Ishikawa (cell line): ENCODE measurements around the gene ZNF862.
A peak's percentile ranks its signal among the peaks of the same experiment; 100 is the strongest.

Experiments used
- CEBPB ChIP-seq: IDR thresholded peaks from 2 replicates; pipeline ENCODE4 v1.6.1; 2012
- CREB1 ChIP-seq: IDR thresholded peaks from 2 replicates; pipeline ENCODE4 v1.6.1; 2012; ENCODE audit warnings: low read depth
- EGR1 ChIP-seq: IDR thresholded peaks from 2 replicates; pipeline ENCODE4 v1.6.1; 2012
- EP300 ChIP-seq: IDR thresholded peaks from 2 replicates; pipeline ENCODE4 v1.6.1; 2012; ENCODE audit warnings: borderline replicate concordance
- FOXM1 ChIP-seq: IDR thresholded peaks from 2 replicates; pipeline ENCODE4 v1.6.1; 2012; ENCODE audit warnings: low read depth, borderline replicate concordance
- NFIC ChIP-seq: IDR thresholded peaks from 2 replicates; pipeline ENCODE4 v1.6.1; 2012
- RAD21 ChIP-seq: IDR thresholded peaks from 2 replicates; pipeline ENCODE4 v1.6.1; 2012; ENCODE audit warnings: low read depth
- TAF1 ChIP-seq: IDR thresholded peaks from 2 replicates; pipeline ENCODE4 v1.6.1; 2012; ENCODE audit warnings: low read depth, mild to moderate bottlenecking
- TCF12 ChIP-seq: IDR thresholded peaks from 2 replicates; pipeline ENCODE4 v1.6.1; 2012; ENCODE audit warnings: low read depth
- TEAD4 ChIP-seq: IDR thresholded peaks from 2 replicates; pipeline ENCODE4 v1.6.1; 2012
- YY1 ChIP-seq: IDR thresholded peaks from 2 replicates; pipeline ENCODE4 v1.6.1; 2012; ENCODE audit warnings: low read depth
- ZBTB7A ChIP-seq: IDR thresholded peaks from 2 replicates; pipeline ENCODE4 v1.6.1; 2012; ENCODE audit warnings: low read depth
- TF ChIP-seq, protein P1 (sequence below): IDR thresholded peaks from 2 replicates; pipeline ENCODE4 v1.6.1; 2012; ENCODE audit warnings: low read depth, mild to moderate bottlenecking
- TF ChIP-seq, protein P2 (sequence below): IDR thresholded peaks from 2 replicates; pipeline ENCODE4 v1.6.1; 2012
- TF ChIP-seq, protein P3 (sequence below): IDR thresholded peaks from 2 replicates; pipeline ENCODE4 v1.6.1; 2012

ZNF862 gene

GRCh38 chr7:149855361-149856305, 17.5 kb downstream of the ZNF862 start:
- TF ChIP-seq, protein P1, sequence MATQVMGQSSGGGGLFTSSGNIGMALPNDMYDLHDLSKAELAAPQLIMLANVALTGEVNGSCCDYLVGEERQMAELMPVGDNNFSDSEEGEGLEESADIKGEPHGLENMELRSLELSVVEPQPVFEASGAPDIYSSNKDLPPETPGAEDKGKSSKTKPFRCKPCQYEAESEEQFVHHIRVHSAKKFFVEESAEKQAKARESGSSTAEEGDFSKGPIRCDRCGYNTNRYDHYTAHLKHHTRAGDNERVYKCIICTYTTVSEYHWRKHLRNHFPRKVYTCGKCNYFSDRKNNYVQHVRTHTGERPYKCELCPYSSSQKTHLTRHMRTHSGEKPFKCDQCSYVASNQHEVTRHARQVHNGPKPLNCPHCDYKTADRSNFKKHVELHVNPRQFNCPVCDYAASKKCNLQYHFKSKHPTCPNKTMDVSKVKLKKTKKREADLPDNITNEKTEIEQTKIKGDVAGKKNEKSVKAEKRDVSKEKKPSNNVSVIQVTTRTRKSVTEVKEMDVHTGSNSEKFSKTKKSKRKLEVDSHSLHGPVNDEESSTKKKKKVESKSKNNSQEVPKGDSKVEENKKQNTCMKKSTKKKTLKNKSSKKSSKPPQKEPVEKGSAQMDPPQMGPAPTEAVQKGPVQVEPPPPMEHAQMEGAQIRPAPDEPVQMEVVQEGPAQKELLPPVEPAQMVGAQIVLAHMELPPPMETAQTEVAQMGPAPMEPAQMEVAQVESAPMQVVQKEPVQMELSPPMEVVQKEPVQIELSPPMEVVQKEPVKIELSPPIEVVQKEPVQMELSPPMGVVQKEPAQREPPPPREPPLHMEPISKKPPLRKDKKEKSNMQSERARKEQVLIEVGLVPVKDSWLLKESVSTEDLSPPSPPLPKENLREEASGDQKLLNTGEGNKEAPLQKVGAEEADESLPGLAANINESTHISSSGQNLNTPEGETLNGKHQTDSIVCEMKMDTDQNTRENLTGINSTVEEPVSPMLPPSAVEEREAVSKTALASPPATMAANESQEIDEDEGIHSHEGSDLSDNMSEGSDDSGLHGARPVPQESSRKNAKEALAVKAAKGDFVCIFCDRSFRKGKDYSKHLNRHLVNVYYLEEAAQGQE: no peak
- TF ChIP-seq, protein P2, sequence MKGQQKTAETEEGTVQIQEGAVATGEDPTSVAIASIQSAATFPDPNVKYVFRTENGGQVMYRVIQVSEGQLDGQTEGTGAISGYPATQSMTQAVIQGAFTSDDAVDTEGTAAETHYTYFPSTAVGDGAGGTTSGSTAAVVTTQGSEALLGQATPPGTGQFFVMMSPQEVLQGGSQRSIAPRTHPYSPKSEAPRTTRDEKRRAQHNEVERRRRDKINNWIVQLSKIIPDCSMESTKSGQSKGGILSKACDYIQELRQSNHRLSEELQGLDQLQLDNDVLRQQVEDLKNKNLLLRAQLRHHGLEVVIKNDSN: peak; percentile 81
- TF ChIP-seq YY1 (peak; percentile 30; the same call in 1 of the 2 replicates), TCF12 (peak; percentile 65; the same call in 1 of the 2 replicates), EP300 (peak; percentile 63; the same call in 1 of the 2 replicates), CEBPB (no peak), CREB1 (no peak), FOXM1 (peak; percentile 61), ZBTB7A (peak; percentile 81), NFIC (peak; percentile 86), TAF1 (no peak), TEAD4 (peak; percentile 88), EGR1 (peak; percentile 73), RAD21 (no peak)
- TF ChIP-seq, protein P3, sequence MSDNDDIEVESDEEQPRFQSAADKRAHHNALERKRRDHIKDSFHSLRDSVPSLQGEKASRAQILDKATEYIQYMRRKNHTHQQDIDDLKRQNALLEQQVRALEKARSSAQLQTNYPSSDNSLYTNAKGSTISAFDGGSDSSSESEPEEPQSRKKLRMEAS: peak; percentile 8; the same call in 1 of the 2 replicates

DNA sequence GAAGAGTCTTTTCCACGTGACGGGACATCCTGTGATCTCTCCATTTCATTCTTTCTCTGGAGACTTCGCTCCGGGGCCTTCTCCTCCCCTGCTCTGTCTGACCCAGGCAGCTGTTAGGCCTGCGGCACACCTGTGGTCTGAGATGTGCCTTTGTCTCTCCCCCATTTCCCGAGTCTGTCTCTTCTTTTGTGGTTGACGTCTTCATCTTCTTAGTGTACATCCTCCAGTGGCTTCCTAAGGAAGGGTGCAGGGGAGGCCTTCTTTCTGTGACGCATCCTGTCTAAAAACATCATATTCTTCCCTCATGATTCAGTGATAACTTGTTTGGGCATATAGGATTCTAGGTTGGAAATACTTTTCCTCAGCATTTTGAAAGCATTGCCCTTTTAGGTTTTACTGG, 18.4 kb downstream of the ZNF862 start:
- TF ChIP-seq EP300: no peak

DNA sequence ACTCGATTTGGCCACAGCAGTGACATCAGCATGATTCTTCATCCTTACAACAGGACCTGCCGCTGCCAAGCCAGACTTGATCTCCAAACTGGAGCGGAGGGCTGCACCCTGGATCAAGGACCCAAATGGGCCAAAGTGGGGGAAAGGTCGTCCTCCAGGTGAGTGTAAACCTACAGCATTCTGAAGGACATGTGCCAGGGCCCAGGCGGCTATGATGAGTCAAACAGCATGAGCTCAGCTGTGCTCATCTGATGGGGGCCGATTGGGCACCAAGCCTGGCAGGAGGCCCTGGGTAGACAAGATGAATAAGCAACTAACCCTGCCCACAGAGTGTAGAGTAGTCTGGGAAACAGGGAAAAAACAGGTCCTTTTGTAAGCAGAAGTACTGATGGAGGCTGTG, 21.2 kb downstream of the ZNF862 start:
- TF ChIP-seq YY1: no peak
- no peak for TF ChIP-seq CREB1
- TF ChIP-seq TEAD4: no peak
- no peak for TF ChIP-seq NFIC
- no peak for TF ChIP-seq TCF12
- no peak for TF ChIP-seq EGR1
- no peak for TF ChIP-seq EP300
- TF ChIP-seq, protein P1: no peak
- TF ChIP-seq, protein P3: no peak
- no peak for TF ChIP-seq TAF1
- no peak for TF ChIP-seq RAD21
- no peak for TF ChIP-seq FOXM1
- TF ChIP-seq, protein P2: no peak

- TF ChIP-seq TEAD4 (no peak), NFIC (no peak), ZBTB7A (no peak)
- TF ChIP-seq, protein P3: no peak
These were observed 21.7 kb downstream of the ZNF862 start for GRCh38 chr7:149859876-149860275.

GRCh38 chr7:149860821-149861727, 22.9 kb downstream of the ZNF862 start:
- TF ChIP-seq RAD21: peak; percentile 9; the same call in 1 of the 2 replicates
- TF ChIP-seq, protein P1: peak; percentile 43
- TF ChIP-seq, protein P2: no peak
- TF ChIP-seq, protein P3: no peak
